GM20000 (cell line): ENCODE data around the gene ECE1.

Source experiments
- DNase-seq: peaks from one replicate; pipeline ENCODE4 v3.0.0; 2012; ENCODE audit warnings: low spot score
- TF ChIP-seq, protein P1 (sequence below): IDR thresholded peaks from 2 replicates; pipeline ENCODE4 v1.5.1; 2012; ENCODE audit warnings: mild to moderate bottlenecking, control low read depth; ENCODE audit errors: extremely low read depth, missing control alignments

Gene ECE1

DNA sequence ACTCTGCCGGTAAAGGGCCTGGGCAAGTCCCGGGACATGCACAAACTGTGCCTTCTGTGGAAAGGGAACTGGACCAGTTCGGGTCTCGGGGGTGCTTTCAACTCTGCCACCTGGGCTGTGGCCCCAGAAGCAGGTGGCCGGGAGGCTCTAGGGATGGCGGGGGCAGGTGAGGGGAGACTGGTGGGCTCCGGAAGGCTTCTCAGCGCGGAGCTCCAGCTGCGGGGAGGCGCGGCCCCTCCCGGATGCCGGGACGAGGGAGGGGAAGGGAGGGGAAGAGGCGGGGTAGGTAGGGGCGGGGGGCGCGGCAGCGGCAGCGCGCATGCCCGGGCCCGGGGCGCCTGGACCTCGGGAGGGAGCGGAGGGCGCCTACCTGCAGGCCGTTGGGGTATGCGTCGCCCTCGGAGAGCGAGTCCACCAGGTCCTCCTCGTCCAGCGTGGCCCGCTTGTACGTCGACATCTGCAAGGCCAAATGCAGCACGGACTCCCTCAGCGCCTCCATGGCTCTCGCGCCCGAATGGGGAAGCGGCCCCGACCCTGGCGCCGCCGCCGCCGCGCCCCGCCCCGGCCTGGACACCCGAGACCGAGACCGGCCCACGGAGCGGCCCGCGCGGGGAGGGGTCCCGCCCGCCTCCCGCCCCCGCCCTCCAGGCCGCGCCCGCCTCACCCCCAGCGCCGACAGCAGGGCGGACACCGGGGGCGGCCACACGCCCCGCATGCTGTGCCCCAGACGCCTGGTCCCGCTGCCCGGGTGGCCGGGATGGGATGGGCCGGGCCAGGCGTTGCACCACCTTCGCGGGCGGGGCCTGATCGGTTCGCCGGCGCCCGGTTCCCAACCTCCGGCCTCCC is at the start of gene ECE1:
Gene ECE1, minus strand, starts transcription at position 764 of the 846 bp plus-strand sequence. Its CDS starts 49 bp downstream, at position 715.
- TF ChIP-seq, protein P1, sequence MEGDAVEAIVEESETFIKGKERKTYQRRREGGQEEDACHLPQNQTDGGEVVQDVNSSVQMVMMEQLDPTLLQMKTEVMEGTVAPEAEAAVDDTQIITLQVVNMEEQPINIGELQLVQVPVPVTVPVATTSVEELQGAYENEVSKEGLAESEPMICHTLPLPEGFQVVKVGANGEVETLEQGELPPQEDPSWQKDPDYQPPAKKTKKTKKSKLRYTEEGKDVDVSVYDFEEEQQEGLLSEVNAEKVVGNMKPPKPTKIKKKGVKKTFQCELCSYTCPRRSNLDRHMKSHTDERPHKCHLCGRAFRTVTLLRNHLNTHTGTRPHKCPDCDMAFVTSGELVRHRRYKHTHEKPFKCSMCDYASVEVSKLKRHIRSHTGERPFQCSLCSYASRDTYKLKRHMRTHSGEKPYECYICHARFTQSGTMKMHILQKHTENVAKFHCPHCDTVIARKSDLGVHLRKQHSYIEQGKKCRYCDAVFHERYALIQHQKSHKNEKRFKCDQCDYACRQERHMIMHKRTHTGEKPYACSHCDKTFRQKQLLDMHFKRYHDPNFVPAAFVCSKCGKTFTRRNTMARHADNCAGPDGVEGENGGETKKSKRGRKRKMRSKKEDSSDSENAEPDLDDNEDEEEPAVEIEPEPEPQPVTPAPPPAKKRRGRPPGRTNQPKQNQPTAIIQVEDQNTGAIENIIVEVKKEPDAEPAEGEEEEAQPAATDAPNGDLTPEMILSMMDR: no peak
- DNase-seq: peak; percentile 60

DNA sequence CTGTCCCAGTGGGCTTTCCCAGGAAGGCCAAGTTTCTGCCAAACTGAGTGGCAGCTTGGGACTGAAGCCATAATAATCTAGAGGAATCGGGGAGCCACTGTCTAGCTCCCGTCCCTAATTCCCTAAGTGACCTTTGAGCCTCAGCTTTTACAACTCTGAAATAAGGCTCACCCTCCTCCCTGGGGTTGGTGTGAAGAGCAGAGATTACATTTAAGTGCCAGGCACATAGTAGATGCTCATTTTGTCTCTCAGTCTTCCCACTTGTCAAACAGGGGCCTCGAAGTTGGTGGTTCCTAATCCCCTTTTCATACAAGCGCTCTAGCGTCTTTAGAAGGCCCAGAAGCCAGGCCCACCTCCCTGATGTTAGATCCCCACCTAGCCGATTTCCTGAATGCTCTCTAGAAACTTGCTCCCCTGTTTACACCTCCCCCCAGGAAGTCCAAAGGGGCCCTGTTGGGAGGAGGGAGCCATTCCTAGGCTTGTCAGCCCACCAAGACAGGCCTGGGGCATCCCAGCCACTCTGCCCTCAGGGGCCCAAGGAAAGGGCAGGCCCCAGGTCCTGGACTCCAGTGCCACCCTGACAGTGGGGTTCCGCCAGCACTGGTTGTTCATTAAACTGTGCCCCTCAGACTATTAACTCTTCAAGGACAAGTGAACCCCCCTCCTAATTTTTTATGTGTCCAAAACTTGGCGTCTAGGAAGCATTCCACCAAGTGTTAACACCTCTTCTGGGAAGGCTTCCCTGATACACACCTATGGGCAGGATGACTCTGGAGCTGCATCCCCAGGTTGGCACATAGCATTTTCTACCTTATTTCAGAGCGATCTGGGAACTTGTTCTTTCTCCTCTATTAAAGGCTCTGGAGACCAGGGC is 49.3 kb upstream of the ECE1 start:
- DNase-seq: no peak
- TF ChIP-seq, protein P1: no peak

DNA sequence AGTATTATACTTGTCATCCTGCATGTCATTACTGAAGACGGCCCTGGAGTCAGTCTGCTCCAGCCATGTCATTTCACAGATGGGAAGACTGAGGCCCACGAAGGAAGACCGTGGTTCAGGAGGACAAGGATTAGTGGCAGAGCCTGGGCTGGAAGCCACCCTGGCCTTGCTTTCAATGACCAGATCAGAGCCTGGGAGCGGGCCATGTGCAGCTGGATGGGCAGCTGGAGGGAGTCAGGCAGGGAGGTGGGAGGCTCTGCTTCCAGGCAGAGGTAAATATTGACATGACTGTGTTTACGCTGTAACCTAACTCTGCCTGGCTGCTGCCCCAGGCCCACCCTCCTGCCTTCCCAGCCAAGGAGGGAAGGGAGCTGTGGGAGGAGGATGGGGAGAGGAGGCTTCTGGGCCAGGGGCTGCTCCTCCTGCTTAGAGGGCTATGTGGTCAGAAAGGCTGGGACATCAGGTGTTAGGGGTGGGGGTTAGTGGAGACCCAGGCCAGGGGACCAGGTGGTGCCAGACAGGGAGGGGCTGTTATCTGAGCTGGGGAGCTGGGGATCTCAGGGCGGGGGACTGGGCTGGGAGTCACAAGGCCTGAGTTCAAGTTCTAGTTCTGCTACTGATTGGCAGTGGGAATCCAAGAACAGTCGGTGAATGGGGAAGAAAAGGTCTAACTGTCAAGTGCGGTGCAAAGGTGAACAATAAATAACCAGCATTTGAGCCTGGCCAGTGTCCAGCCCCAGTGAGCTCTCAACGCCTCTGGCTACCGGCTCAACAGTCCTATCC is 48.5 kb upstream of the ECE1 start:
- DNase-seq: no peak

DNA sequence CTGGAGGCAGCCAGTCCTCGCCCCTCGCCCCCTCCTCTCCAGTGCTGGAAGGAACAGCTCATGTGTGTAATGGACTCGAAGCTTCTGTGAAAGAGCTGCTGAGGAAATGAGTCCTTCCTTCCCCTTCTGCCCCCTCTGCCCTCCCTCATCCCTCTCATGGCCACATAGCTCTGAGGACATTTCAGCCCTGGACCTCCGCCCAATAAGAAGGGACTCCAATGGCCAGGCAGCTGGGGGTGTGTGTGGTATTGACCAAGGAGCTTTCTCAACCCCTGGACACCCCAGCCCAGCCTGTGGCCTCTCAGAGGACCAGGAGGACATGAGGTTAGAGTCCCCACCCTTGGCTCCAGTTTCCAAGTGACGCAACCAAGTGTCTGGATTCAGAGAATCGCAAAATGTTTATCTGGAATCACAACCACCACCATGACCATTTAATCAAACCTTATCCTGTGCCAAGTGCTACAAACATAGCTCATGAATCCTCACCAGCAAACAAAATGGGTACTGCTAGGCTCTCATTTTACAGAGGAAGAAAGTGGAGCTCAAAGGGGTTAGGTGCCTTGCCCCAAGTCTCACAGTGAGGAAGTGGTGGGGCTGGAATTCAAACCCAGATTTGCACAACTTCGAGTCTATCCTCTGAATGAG is 47.8 kb upstream of the ECE1 start:
- TF ChIP-seq, protein P1: no peak
- no peak for DNase-seq

More for the DNA sequence above, 48.5 kb upstream of the ECE1 start:
- TF ChIP-seq, protein P1: no peak

DNA sequence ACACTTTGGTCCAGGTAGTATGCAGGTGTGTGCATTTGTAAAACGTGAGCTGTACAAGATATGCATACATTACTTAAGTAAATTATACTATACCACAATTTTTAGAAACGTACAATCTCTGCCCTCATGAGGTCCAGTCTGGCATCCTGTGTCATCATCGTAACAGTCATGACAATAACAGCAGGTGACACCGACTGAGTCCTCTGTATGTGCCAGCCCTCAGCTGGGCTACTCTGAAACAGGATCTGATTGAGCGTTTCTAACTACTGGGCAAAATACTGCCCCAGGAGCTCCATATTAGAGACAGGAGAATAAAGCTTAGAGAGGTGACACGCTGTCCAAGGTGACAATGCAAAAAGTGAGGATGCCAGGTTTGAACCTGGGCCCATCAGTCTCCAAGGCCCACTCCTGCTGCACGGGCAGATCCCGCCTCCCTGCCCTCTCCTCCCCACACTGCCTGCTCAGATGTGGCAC is 47.2 kb upstream of the ECE1 start:
- DNase-seq: no peak

DNA sequence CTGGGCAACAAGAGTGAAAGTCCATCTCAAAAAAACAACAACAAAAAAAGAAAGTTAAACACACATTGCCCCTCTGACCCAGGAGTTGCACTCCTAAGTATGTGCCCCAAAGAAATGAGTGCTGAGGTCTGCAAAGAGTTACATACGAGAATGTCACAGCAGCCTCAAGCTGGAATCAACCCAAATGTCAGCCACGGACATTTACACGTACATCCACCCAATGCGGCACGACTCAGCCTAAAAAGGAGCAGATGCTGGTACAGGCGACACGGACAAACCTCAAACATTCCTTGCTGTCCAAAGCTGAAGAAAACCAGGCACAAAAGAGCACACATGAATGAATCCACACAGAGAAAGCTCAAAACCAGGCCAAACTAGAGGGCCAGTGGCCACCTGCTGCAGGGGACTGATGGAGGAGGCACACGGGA is 46.8 kb upstream of the ECE1 start:
- TF ChIP-seq, protein P1: no peak
- no peak for DNase-seq

More for the DNA sequence above, 47.2 kb upstream of the ECE1 start:
- TF ChIP-seq, protein P1: no peak
